Stimulated activated CD4-positive, alpha-beta T cell treated with anti-CD3 and anti-CD28 coated beads, Interleukin-15, amount 100 ng/mL, for 24 hours (primary cell): ENCODE results near the gene STK17A.
A peak's percentile ranks its signal among the peaks of the same experiment; 100 is the strongest.
"Not testable (repeated sequence)": the region's sequence is repeated elsewhere in the genome, so short reads cannot be mapped to it uniquely, and the experiment has no call there.

ENCODE experiments used
- DNase-seq: peaks from one replicate; pipeline ENCODE4 v3.0.0-alpha.2; 2020

The STK17A gene

DNA sequence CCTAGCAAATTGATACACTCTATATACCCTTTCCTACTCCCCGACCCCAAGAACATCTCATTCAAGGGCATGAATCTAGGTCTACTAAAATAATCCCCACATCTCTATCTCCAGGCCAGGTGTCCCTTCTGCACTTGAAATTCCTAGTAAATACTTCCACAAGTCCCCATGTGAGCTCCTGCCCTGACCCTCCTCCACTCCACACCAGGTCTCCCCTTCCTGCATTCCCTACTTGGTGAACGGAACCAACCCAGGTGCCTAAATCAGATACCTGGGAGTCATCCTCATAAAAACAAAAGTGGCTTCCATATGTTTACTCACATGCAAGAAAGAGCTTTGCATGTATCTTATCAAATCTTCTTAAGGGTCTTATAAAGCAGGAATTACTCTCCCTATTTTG is 77.2 kb downstream of the STK17A start:
- no peak for DNase-seq

DNA sequence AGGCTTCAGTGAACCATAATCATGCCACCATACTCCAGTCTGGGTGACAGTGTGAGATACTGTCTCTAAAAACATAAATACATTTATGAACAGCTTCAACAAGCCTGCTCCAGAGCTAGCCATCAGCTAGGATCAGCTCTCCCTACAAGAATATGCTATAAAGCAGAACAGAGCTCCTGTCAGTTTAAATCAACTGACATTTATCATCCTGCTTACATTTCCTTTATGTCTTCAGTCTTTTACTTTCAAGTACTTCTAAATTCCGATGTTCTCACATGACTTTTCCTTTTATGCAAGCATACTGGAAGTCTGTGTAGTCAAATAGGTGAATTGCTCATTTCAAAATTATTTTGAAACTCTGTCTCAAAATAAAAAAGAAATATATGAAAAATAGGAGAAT is 81.8 kb downstream of the STK17A start:
- DNase-seq: no peak

DNA sequence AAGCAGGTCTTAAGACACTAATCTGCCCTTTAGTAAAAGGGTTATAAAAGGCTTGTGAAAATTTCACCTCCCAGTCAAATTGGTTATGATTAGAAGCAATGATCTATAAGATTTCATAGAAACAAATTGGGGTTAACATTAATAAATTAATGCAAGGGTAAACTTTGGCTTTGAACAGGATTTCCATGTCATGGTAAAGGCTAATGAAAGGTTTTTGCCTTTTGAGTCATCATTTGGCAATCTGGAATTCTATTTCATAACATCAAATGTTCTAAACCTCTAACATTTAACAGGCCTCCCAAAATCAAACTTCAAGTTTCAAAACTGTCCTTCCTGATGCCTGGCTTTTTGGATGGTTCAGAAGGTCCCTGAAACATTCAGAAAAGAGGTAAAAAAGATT is 84.0 kb downstream of the STK17A start:
- no peak for DNase-seq

DNA sequence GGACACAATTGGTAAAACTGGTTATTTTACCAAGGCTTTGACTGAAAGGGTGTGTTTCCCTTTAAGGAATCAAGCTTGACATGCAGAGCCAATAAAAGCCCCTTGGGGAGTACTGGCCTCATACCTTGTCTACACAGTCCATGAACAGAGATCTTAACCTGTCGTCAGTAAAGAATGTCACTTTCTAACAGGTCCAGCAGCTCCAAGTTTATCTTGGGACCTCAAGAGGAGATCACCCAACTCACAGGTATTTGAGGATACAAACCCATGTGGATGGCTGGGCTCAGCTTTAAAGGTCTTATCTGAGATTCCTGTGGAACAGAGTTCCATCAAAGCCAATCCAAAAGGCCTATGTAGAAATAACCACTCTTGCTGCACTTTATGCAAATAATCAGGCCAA is 85.1 kb downstream of the STK17A start:
- DNase-seq: no peak

DNA sequence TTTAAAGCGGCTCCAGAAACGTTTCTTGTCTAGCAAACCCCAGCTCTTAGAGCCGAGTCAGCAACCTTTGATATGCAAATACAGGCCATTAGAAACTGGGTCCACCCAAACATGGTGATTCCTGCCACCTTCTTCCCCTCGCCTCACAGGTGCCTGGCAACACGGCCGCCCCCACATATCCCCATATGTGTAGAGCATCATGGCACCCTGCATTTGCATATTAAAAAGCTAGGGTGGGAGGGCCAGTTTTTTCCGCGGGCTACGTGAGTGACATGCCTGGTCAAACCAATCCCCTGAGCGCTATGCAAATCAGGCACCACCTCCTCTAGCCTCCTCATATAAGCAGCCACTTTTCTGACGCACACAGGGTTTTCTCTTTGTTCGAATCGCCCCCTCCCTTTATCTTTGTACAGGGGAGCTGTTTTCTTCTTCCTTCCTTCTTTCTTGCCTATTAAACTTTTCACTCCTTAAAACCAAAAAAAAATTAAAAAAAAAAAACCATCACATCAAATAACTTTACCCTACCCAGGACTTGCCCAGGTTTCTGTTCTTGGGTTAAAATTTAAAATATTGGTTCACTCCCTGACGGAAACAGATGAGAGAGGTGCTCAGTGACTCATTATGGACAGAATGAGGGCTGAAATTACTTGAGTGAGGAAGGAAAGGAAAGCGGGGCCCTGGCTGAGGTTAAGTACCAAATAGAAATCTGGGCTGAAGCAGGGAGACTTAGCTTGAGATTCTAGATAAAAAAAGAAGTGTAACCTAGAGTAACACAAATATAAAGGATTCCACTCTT is 86.6 kb downstream of the STK17A start:
- peak; percentile 89 for DNase-seq

DNA sequence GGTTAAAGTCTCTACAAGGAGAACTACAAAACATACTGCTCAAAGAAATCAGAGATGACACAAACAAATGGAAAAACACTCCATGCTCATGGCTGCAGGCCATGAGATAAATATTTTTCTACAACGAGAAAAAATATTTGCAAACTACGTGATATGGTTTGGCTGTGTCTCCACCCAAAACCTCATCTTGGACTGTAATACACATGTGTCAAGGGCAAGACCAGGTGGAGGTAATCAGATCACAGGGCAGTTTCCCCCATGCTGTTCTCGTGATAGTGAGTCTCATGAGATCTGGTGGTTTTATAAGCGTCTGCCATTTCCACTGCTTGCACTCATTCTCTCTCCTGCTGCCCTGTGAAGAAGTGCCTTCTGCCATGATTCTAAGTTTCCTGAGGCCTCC is 88.6 kb downstream of the STK17A start:
- DNase-seq: no peak

DNA sequence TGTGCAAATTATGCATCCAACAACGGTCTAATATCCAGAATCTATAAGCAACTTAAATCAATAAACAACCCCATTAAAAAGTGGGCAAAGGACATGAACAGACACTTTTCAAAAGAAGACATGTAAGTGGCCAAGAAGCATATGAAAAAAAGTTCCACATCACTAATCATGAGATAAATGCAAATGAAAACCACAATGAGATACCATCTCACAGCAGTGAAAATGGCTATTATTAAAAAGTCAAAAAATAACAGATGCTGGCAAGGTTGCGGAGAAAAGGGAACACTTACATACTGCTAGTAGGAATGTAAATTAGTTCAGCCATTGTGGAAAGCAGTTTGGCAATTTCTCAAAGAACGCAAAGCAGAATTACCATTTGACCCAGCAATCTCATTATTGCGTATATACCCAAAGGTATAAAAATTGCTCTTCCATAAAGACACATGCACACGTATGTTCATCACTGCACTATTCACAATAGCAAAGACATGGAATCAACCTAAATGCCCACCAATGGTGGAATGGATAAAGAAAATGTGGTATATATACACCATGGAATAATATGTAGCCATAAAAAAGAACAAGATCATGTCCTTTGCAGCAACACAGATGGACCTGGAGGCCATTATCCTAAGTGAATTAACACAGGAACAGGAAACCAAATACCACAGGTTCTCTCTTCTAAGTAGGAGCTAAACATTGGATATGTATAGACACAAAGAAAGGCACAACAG is 90.5 kb downstream of the STK17A start:
- DNase-seq: not testable (repeated sequence)

DNA sequence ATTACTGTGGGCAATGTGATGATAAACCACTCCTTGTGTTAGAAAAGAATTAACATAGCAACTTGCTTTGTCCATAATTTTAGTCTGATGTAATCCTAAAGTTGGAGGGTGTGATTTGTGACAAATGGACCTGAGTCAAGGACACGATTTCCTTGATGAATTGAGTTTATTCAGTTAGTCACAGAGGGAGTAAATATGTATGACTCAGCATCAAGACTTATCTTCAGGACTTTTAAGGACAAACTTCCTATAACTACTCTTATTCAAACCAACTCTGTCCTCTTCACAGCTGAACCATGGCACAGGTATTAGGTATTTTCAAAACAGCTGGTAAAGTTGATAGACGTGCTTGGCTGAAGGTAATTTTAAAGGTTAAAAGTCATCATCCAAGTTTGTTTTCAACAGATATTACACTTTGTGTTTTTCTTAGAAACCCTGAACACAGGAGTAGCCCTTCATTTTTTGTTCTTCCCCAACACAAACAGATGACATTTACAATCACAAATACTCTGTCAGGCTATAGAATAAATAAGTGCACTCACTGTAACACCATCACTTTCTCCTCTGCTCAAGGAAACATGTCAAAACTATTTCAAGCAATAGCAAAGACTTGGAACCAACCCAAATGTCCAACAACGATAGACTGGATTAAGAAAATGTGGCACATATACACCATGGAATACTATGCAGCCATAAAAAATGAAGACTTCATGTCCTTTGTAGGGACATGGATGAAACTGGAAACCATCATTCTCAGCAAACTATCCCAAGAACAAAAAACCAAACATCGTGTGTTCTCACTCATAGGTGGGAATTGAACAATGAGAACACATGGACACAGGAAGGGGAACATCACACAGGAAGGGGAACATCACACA is 91.9 kb downstream of the STK17A start:
- DNase-seq: no peak
